GM18951 (cell line): ENCODE results near the gene SLC15A5.

Experiments
- POLR2A ChIP-seq: IDR thresholded peaks from 4 replicates; pipeline ENCODE4 v1.6.1; 2011; ENCODE audit warnings: mild to moderate bottlenecking; ENCODE audit not compliant: insufficient read length, insufficient read depth; ENCODE audit errors: extremely low read depth
- in situ Hi-C: fragments of 300-500 bp; cut with MboI; formaldehyde crosslinking; loops from one replicate; pipeline ENCODE4 v1.12.0; 2022; ENCODE audit warnings: low sequenced_read_pairs, mixed read lengths, inconsistent platforms; ENCODE audit not compliant: unreplicated experiment

SLC15A5 gene

GRCh38 chr12:16277585-16277984 is at the start of gene SLC15A5:
Gene SLC15A5 (minus strand): TSS chr12:16277685. CDS start chr12:16277685, 0 bp downstream.
- TF ChIP-seq POLR2A: no peak
- in situ Hi-C loops: no loop called here

- in situ Hi-C loops: no loop called here
- no peak for TF ChIP-seq POLR2A
These were observed 47.9 kb upstream of the SLC15A5 start for GRCh38 chr12:16325426-16325825.

GRCh38 chr12:16324772-16325171 is 47.3 kb upstream of the SLC15A5 start:
- in situ Hi-C loops: no loop called here
- TF ChIP-seq POLR2A: no peak

DNA sequence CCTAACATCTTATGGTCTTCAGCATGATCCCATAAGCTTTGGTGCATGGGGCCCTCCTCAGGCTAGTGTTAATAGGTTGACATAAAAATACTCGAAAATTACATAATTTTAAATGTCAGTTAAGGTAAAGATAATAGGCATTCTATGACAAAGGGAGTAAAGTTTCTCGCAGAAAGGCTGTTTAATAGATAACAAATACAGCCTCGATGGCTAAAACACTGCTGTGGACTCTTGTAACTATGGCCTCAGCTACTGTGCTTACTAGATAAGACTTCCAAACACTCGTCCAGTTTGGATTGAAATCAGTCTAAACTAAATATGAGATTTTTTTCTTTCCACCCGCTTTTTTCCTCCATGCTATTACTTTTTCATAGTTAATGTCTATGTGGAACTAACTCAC is 46.8 kb upstream of the SLC15A5 start:
- TF ChIP-seq POLR2A: no peak
- in situ Hi-C loops: no loop called here

DNA sequence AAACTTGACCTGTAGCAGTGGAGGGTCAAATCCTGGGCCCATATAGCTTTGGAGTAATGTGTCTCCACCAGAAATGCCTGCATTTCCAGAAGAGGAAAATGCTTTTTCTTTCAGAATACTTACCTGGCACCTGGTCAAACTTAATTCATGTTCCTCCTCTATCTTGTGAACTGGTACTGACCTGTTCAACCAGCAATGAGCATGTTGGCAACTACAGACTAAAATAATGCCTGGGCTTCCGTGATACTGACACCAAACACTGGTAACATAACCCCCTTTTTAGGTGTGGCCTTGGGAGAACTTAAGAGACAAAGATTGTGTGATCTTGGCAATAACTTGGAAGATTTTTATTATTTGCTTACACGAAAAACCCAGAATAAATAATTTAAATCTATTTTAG is 46.2 kb upstream of the SLC15A5 start:
- TF ChIP-seq POLR2A: no peak
- in situ Hi-C loops: no loop called here

DNA sequence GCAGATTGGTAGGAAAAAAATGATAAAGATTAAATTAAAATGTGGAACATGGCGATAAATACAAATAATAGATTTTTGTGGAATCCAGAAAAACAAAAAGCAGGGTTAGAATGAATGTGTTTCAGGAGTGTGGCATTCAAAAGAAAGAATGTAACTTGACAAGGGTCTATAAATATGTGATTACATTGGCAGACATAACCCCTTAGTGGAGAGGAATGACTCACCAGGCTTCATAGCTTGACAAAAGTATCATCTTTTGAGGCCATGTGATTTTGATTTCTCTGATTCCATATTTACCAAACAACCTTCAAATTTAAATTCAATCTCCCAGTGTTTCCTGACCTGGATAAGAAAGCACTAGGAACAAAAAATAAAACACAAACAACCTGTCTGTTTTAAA is 45.5 kb upstream of the SLC15A5 start:
- no peak for TF ChIP-seq POLR2A
- in situ Hi-C loops: no loop called here

- in situ Hi-C loops: no loop called here
- no peak for TF ChIP-seq POLR2A
These were observed 33.4 kb upstream of the SLC15A5 start for GRCh38 chr12:16310934-16311333.

GRCh38 chr12:16307856-16308475 is 30.5 kb upstream of the SLC15A5 start:
- TF ChIP-seq POLR2A: no peak
- in situ Hi-C loops: no loop called here

- in situ Hi-C loops: no loop called here
- no peak for TF ChIP-seq POLR2A
These were observed 26.5 kb upstream of the SLC15A5 start for GRCh38 chr12:16303939-16304338.

- in situ Hi-C loops: no loop called here
- TF ChIP-seq POLR2A: no peak
These were observed 23.3 kb upstream of the SLC15A5 start for GRCh38 chr12:16300736-16301135.

GRCh38 chr12:16300122-16300521 is 22.6 kb upstream of the SLC15A5 start:
- TF ChIP-seq POLR2A: no peak
- in situ Hi-C loops: no loop called here

GRCh38 chr12:16299403-16299802 is 21.9 kb upstream of the SLC15A5 start:
- TF ChIP-seq POLR2A: no peak
- in situ Hi-C loops: no loop called here

GRCh38 chr12:16297521-16297920 is 20.0 kb upstream of the SLC15A5 start:
- no peak for TF ChIP-seq POLR2A
- in situ Hi-C loops: no loop called here

DNA sequence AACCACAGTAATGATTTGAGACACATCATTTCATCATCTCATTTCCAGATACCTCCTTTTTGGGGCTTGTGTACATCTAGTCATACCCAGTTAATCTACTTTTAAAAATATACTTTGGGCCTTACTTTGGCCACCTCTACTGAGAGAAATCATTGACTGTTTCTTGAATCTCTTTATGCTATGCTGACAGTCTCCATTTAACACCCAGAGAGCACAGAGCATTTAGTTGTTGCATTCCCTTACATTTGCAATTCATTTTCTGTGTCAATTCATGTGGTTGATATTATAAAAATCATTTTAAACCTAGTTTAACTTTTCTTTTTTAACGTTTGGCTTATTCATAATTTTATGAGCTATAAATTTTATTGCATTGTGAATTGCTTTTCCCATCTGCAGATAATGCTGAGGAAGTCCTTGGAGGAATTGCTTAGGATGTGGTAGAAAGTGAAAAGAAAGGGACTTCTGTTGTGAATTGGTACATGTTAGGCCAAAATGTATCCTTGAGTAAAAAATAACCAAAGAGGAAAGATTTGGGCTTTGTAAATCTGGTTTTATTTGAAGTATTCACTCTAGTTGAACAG is 17.0 kb upstream of the SLC15A5 start:
- TF ChIP-seq POLR2A: no peak
- in situ Hi-C loops: no loop called here
